Measurements from ENCODE around the gene CFL1.

CFL1 gene

DNA sequence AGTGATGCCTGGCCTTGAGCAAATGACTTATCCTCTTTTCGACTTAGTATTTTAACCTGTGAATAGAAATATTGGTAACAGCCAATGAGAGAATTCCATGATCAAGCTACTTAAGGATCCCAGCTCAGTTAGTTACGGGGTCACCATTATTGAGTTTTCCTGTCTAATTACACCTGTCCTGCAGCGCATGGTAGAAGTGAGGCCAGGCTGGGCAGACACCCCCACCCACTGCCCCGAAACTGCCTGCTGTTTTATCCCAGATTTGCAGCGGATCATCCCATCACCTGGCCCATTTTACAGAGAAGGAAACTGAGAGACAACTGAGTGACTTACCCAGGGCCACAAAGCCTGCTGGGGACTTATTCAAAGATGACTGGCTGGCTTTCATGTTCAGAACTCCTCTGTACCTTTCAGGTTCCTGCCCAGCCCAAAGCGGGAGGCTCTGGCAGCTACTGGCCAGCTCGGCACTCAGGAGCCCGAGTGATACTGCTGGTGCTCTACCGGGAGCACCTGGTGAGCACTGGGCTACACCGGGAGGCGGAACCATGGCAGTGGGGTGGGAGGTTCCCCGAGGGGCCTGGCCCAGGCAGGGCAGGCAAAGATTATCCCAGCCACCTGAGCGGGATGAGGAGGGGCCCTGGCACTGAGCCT lies 3.7 kb upstream of the CFL1 start:
- Histone ChIP-seq H3K27me3 (ENCODE audit: insufficient read depth, low read length) (no peaks in the 10 kb centered on the region), H3K4me1 (ENCODE audit: insufficient read depth, low read length) (peaks cover 20% of the 10 kb centered on the region), H3K9me3 (ENCODE audit: low read length) (no peaks in the 10 kb centered on the region), H2AFZ (ENCODE audit: low read depth, low read length) (no peak overlapping the region), H3K36me3 (ENCODE audit: insufficient read depth, low read length) (peaks cover 51% of the 10 kb centered on the region), H3K4me3 (ENCODE audit: low read length) (peak overlapping the region; percentile 92)

GRCh38 chr11:65861165-65861505 lies 3.2 kb upstream of the CFL1 start:
- Histone ChIP-seq H2AFZ (ENCODE audit: low read depth, low read length) (no peak overlapping the region), H3K36me3 (ENCODE audit: insufficient read depth, low read length) (peaks cover 54% of the 10 kb centered on the region), H3K4me1 (ENCODE audit: insufficient read depth, low read length) (peaks cover 25% of the 10 kb centered on the region), H3K4me3 (ENCODE audit: low read length) (peak overlapping the region; percentile 92), H3K27me3 (ENCODE audit: insufficient read depth, low read length) (no peaks in the 10 kb centered on the region), H3K9me3 (ENCODE audit: low read length) (no peaks in the 10 kb centered on the region)

DNA sequence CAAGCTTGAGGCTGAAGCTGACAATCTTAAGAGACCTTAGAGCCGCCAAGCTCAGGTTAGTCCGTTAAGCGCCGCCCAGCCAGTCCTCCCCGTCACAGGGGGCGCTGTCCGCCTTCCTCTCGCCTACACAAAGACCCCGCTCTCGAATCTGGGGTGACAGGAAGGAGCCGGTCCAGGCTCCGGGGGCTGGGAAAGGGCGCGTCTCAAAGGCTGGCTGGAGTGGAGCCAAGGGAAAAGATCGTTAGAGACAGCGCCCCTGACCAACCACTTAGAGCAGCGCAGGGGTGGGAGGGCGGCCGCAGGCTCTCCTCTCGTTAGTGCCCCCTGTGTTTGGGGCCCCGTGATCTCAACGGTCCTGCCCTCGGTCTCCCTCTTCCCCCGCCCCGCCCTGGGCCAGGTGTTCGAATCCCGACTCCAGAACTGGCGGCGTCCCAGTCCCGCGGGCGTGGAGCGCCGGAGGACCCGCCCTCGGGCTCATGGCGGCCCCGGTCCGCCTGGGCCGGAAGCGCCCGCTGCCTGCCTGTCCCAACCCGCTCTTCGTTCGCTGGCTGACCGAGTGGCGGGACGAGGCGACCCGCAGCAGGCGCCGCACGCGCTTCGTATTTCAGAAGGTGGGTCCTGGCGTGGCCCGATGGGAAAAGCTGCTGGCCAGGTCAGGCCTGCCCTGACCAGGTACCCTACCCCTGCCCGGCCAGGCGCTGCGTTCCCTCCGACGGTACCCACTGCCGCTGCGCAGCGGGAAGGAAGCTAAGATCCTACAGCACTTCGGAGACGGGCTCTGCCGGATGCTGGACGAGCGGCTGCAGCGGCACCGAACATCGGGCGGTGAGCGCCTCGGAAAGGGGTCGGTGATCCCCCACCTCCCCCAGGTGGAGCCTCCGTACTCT lies 2.5 kb upstream of the CFL1 start, which contains the start of gene MUS81:
MUS81 (plus strand) TSS at position 156 of the 887 bp plus-strand sequence; CDS start at position 477, 321 bp downstream.
- H3K36me3 ChIP-seq (ENCODE audit: insufficient read depth, low read length): peaks cover 54% of the 10 kb centered on the region

DNA sequence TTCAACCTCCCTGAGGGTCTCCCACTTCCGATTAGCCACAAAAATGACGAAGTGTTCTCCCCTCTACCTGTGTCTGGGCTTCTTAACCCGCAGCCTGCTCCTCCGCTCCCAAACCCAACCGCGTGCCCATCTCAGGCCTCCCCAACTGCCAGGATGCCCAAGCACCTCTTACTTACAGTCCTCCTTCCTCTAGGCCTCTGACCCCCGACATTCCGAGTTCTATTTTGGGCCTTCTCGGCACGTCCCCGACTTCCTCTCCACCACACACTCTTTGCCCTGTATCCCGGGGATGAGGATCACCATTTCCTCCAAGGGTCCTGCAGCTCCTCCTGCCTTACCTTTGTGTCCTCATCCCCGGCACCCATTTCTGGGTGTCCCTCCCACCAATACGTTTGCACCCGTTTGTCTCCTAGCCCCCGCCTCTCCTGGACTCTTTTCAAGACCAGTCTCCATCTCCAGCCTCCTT lies 1.9 kb upstream of the CFL1 start:
- Histone ChIP-seq H3K9me3 (ENCODE audit: low read length) (no peaks in the 10 kb centered on the region), H3K4me3 (ENCODE audit: low read length) (peak overlapping the region; percentile 92), H3K4me1 (ENCODE audit: insufficient read depth, low read length) (peaks cover 29% of the 10 kb centered on the region), H3K36me3 (ENCODE audit: insufficient read depth, low read length) (peaks cover 54% of the 10 kb centered on the region), H2AFZ (ENCODE audit: low read depth, low read length) (no peak overlapping the region), H3K27me3 (ENCODE audit: insufficient read depth, low read length) (no peaks in the 10 kb centered on the region)

More for the DNA sequence above, 2.5 kb upstream of the CFL1 start, which contains the start of gene MUS81:
- H3K4me3 ChIP-seq (ENCODE audit: low read length): peak within 1 kb of the TSS; percentile 92
- H2AFZ ChIP-seq (ENCODE audit: low read depth, low read length): no peak within 1 kb of the TSS
- no peaks in the 10 kb centered on the region for H3K27me3 ChIP-seq (ENCODE audit: insufficient read depth, low read length)
- H3K4me1 ChIP-seq (ENCODE audit: insufficient read depth, low read length): peaks cover 29% of the 10 kb centered on the region
- no peaks in the 10 kb centered on the region for H3K9me3 ChIP-seq (ENCODE audit: low read length)

DNA sequence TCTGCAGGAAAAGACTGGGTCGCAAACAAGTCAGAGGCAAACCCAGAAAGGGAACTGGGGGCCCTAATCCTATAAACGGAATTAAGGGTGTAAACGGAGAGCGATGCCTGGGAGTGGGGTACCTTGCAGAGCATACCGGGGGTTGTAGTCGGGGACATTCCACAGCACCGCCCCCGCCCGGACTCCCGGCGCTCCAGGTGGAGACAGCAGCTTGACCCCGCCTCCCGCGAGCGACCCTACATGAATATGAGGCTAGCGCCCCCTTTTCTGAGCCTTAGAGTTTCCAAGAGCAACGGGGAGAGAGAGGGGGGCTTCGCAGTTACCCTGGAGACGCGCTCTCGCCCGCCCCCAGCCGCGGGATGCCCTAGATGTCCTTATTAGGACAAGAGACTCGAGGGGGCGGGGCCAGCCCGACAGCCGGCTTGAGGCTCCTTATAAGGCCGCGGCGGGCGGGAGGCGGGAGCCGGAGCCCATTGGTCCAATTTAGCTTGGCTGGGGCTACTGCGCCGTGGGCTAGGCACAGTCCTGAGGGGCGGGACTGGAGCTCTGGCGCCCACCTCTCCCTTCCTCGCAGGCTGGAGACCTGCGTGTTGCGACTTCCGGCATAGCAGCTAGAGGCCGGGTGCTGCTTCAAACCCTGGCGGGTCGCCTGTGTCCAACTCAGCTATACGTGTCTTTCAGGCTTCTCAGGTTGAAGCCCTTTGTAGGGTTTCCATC lies 1.3 kb upstream of the CFL1 start:
- peaks cover 54% of the 10 kb centered on the region for H3K36me3 ChIP-seq (ENCODE audit: insufficient read depth, low read length)

GRCh38 chr11:65858681-65859087 lies 704 bp upstream of the CFL1 start:
- Histone ChIP-seq H3K27me3 (ENCODE audit: insufficient read depth, low read length) (no peaks in the 10 kb centered on the region), H3K4me3 (ENCODE audit: low read length) (peak overlapping the region; percentile 97), H2AFZ (ENCODE audit: low read depth, low read length) (peak overlapping the region; percentile 49), H3K9me3 (ENCODE audit: low read length) (no peaks in the 10 kb centered on the region), H3K36me3 (ENCODE audit: insufficient read depth, low read length) (peaks cover 54% of the 10 kb centered on the region), H3K4me1 (ENCODE audit: insufficient read depth, low read length) (peaks cover 29% of the 10 kb centered on the region)

More for the DNA sequence above, 1.3 kb upstream of the CFL1 start:
- no peak overlapping the region for H2AFZ ChIP-seq (ENCODE audit: low read depth, low read length)
- no peaks in the 10 kb centered on the region for H3K27me3 ChIP-seq (ENCODE audit: insufficient read depth, low read length)
- peak overlapping the region; percentile 97 for H3K4me3 ChIP-seq (ENCODE audit: low read length)
- H3K9me3 ChIP-seq (ENCODE audit: low read length): no peaks in the 10 kb centered on the region
- H3K4me1 ChIP-seq (ENCODE audit: insufficient read depth, low read length): peaks cover 29% of the 10 kb centered on the region

DNA sequence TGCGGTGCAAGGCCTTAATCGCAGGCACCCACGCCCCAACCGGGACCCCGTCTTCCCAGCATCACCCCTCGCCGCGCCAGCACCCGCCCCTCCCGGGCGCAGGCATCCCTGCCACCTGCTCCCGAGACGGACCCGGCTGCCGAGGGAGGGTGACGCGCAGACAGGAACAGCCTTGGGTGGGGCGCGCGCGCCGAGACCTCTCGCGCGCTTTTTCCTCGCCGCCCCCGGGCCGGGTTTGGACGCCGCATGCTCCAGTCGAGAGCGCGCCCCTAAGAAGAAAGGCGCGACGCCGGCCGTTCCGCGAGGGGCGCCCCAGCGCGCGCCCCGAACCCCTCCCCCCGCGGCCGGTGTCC lies 504 bp downstream of the CFL1 start:
- H3K4me3 ChIP-seq (ENCODE audit: low read length): peak overlapping the region; percentile 97
- no peaks in the 10 kb centered on the region for H3K9me3 ChIP-seq (ENCODE audit: low read length)
- H3K36me3 ChIP-seq (ENCODE audit: insufficient read depth, low read length): peaks cover 53% of the 10 kb centered on the region
- H2AFZ ChIP-seq (ENCODE audit: low read depth, low read length): no peak overlapping the region
- H3K27me3 ChIP-seq (ENCODE audit: insufficient read depth, low read length): no peaks in the 10 kb centered on the region
- peaks cover 29% of the 10 kb centered on the region for H3K4me1 ChIP-seq (ENCODE audit: insufficient read depth, low read length)

DNA sequence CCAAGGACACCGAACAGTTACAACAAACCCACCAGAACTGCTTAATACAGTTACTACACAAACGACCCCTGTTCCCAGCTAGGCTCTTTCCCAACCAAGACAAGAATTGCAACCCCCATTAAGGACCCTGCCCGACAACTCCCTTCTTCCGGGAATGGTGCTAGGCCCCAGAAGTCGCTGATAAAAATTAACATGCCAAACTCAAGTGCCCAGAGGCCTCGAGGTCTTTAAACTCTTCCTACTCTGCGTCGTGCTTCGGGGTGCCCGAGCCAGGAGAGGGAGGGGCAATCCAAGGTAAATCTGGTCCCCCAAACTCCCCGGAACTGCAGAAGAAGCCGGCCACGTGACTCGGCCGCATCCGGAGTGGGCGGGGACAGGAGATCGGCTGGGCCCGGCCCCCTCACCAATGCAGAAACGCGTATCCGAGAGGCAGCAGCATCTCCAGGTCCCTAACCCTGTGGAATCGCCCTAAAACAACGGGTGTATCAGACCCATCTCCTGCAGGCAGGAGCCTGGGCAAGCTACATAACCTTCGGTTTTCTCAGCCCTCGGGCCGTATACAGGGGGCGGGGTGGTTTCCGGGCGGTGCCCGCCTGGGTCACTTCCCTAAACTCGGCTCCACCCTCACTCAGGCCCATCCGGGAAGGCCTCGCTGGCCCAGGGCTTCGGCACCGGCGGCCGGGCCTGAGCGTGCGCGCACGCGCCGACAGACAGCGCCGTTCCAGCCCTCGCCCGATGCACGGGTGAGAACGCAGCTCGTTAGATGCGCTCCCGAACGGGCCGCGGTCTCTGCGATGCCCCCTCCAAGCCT lies 1.1 kb downstream of the CFL1 start:
- Histone ChIP-seq H3K9me3 (ENCODE audit: low read length) (no peaks in the 10 kb centered on the region), H3K4me1 (ENCODE audit: insufficient read depth, low read length) (peaks cover 28% of the 10 kb centered on the region), H3K27me3 (ENCODE audit: insufficient read depth, low read length) (no peaks in the 10 kb centered on the region), H3K36me3 (ENCODE audit: insufficient read depth, low read length) (peaks cover 51% of the 10 kb centered on the region), H3K4me3 (ENCODE audit: low read length) (peak overlapping the region; percentile 97), H2AFZ (ENCODE audit: low read depth, low read length) (no peak overlapping the region)

- Histone ChIP-seq H2AFZ (ENCODE audit: low read depth, low read length) (no peak overlapping the region), H3K36me3 (ENCODE audit: insufficient read depth, low read length) (peaks cover 45% of the 10 kb centered on the region), H3K4me3 (ENCODE audit: low read length) (peak overlapping the region; percentile 97), H3K27me3 (ENCODE audit: insufficient read depth, low read length) (no peaks in the 10 kb centered on the region), H3K9me3 (ENCODE audit: low read length) (peaks cover 7% of the 10 kb centered on the region), H3K4me1 (ENCODE audit: insufficient read depth, low read length) (peaks cover 19% of the 10 kb centered on the region)
Measured at GRCh38 chr11:65855927-65856363, 2.0 kb downstream of the CFL1 start.

DNA sequence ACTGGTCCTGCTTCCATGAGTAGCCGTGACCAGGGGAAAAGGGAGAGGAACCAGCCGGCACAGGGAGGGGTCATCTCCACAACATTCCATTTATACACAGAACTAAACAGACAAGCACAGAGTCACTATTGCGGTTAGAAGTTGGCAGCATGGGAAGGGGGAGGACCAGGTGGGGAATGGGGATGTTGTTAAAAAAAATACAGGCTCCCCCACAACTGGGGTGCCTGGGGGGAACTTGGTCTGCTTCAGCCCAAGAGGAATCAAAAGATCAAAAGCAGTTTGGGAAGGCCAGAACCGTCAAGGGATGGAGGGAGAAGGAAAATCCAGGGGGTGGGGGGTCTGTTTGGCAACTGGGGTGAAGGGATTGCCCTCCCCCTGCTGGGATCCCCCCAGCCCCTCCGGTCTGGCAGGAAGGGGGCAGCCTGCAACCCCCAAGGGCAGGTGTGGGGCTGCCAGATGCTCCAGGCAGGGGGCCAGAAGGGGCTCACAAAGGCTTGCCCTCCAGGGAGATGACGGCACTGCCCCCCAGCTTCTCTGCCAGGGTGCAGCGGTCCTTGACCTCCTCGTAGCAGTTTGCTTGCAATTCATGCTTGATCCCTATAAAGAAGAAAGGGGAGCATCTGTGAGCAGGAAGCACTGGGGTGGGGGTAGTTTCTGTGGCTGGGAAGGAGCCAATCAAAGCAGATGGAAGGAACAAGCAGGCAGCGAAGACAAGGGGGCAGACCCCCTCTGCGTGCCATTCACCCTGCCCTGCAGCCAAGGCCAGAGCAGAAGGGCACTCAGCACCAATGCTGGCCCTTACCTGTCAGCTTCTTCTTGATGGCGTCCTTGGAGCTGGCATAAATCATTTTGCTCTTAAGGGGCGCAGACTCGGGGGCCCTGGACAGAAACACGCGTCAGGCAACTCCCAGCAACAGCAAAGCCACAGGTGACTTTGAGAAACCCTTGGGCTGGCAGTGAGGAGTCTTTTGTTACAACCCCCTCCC lies 2.8 kb downstream of the CFL1 start:
- peaks cover 45% of the 10 kb centered on the region for H3K36me3 ChIP-seq (ENCODE audit: insufficient read depth, low read length)
- H3K9me3 ChIP-seq (ENCODE audit: low read length): peaks cover 7% of the 10 kb centered on the region
- no peaks in the 10 kb centered on the region for H3K27me3 ChIP-seq (ENCODE audit: insufficient read depth, low read length)
- H3K4me1 ChIP-seq (ENCODE audit: insufficient read depth, low read length): peaks cover 17% of the 10 kb centered on the region
- no peak overlapping the region for H3K4me3 ChIP-seq (ENCODE audit: low read length)
- no peak overlapping the region for H2AFZ ChIP-seq (ENCODE audit: low read depth, low read length)

DNA sequence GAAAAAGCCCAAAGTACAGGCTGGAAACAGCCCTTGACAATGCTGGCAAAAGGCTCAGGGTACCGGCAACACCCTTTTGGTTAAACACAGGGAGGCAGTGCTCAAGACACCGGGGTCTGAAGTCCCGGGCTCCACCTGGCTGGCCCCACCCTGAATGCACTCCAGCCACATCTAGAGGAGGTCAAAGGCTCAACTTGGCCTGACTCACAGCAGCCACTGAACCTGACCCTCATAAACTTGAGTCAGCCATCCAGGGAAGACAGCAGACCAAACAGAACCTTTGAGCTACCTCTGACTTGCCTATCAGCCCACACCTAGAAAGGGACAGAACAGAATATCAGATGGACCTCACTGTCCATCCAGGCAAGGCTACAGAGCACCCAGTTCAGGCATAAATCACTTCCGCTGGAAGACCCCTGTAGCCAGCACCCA lies 3.8 kb downstream of the CFL1 start:
- Histone ChIP-seq H3K4me1 (ENCODE audit: insufficient read depth, low read length) (peaks cover 17% of the 10 kb centered on the region), H3K27me3 (ENCODE audit: insufficient read depth, low read length) (no peaks in the 10 kb centered on the region), H3K9me3 (ENCODE audit: low read length) (peaks cover 7% of the 10 kb centered on the region), H2AFZ (ENCODE audit: low read depth, low read length) (no peak overlapping the region), H3K36me3 (ENCODE audit: insufficient read depth, low read length) (peaks cover 45% of the 10 kb centered on the region), H3K4me3 (ENCODE audit: low read length) (no peak overlapping the region)

Data from neuron (in vitro differentiated cells).